Placental pericyte (primary cell): ENCODE measurements around the gene DAZ3. TPM values are rescaled to one million over a fixed set of nuclear protein-coding genes. Genes with fewer than 3 reads are reported as not detected.

Experiments used
- total RNA-seq: library from RNA; depleted of rRNA; stranded (reverse); fragments of >200 nt; gene quantifications from 2 replicates; pipeline ENCODE4 v1.2.3, GENCODE V29; 2012

The DAZ3 gene, protein sequence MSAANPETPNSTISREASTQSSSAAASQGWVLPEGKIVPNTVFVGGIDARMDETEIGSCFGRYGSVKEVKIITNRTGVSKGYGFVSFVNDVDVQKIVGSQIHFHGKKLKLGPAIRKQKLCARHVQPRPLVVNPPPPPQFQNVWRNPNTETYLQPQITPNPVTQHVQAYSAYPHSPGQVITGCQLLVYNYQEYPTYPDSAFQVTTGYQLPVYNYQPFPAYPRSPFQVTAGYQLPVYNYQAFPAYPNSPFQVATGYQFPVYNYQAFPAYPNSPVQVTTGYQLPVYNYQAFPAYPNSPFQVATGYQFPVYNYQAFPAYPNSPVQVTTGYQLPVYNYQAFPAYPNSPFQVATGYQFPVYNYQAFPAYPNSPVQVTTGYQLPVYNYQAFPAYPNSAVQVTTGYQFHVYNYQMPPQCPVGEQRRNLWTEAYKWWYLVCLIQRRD
- not detected in 2 replicates for total RNA-seq

GRCh38 chrY:24813293-24813692 is at the start of gene DAZ3:
DAZ3 (minus strand) TSS chrY:24813393; CDS start chrY:24813185, 208 bp downstream.

DNA sequence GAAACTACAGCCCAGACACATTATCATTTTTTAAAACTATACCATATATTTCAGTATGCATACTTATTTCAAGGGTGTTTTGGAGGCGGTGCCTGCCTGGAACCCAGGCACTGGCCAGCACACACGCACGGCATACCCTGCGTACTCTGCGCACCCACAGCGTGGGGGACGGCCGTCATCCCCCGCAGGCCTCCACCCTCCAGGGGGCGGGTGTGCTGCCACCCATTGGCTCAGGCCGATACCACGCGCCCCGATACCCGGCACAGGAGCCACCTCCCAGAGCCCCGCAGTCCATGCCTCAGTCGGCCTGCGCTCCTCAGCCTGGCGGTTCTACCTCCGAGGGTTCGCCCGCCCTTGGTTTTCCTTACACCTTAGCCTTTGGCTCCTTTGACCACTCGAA is 20.4 kb upstream of the DAZ3 start, which contains the start of gene DAZ4:
TSS of gene DAZ4 (plus strand) at position 301 of the 400 bp plus-strand sequence. CDS start 208 bp downstream, outside the sequence.

Other genes starting within 250 kb of the DAZ3 start
- gene BPY2B, start 195.4 kb downstream of the DAZ3 start, total RNA-seq = not detected in 2 replicates
- gene DAZ4, start 20.5 kb upstream of the DAZ3 start, total RNA-seq = not detected in 2 replicates
- gene BPY2C, start 238.7 kb upstream of the DAZ3 start, total RNA-seq = not detected in 2 replicates